Prostate gland (tissue), 2 donors: ENCODE data around the gene DGKI. TPM values are rescaled to one million over a fixed set of nuclear protein-coding genes. Genes with fewer than 3 reads are reported as not detected.

Experiments
- DNase-seq: peaks from one replicate; pipeline ENCODE4 v3.0.0-alpha.2; 2019; ENCODE audit warnings: low spot score
- H3K27ac ChIP-seq, 2 donors: fragments of 200-600 bp; sonication (generic); 2 replicates each; pipeline ENCODE4 v1.5.1; 2017 to 2019
- H3K27me3 ChIP-seq: fragments of 200-600 bp; sonication (generic); replicated peaks from 2 replicates; pipeline ENCODE4 v1.5.1; 2019; ENCODE audit not compliant: insufficient read depth
- H3K36me3 ChIP-seq, 2 donors: fragments of 200-600 bp; sonication (generic); 1 replicate in 1 of 2; 2 replicates in 1 of 2; pipeline versions ENCODE4 v1.5.1 to v1.8.1; 2017 to 2019
- H3K4me1 ChIP-seq: fragments of 200-600 bp; sonication (generic); replicated peaks from 2 replicates; pipeline ENCODE4 v1.5.1; 2019
- H3K4me3 ChIP-seq, 2 donors: fragments of 200-600 bp; sonication (generic); 2 replicates each; pipeline ENCODE4 v1.5.1; 2017 to 2019
- H3K9me3 ChIP-seq: fragments of 200-600 bp; sonication (generic); 2 replicates; pipeline ENCODE4 v1.5.1; 2017
- POLR2A ChIP-seq: fragments of 450-650 bp; IDR thresholded peaks from one replicate; pipeline ENCODE4 v1.6.1; 2016; ENCODE audit warnings: antibody characterized with exemption, mild to moderate bottlenecking
- POLR2AphosphoS5 ChIP-seq: sonication (generic); formaldehyde crosslinking; IDR thresholded peaks from one replicate; pipeline ENCODE4 v1.6.1; 2017; ENCODE audit warnings: antibody characterized with exemption
- WGBS: methylation state at CpG from one replicate; pipeline ENCODE4 v1.1.5; 2018; 5-methylcytosine and 5-hydroxymethylcytosine counted together
- intact Hi-C: fragments of 100-400 bp; cut with DNase I; formaldehyde crosslinking; loops from one replicate; pipeline ENCODE4 v1.14.2; 2022
- total RNA-seq, 2 donors: library from RNA; depleted of rRNA; stranded (reverse); fragments of >200 nt; gene quantifications; one replicate each; pipeline ENCODE4 v1.1.0, GENCODE V29; 2016
- TF ChIP-seq, protein P1 (sequence below), 4 experiments: fragments of 200-600 bp in 2 of 4; fragments of 450-650 bp in 2 of 4; sonication (generic) in 2 of 4; IDR thresholded peaks; 1 replicate in 3 of 4; 2 replicates in 1 of 4; pipeline ENCODE4 v1.5.1; 2016 to 2019; ENCODE audit warnings: antibody characterized with exemption in 4 of 4, mild to moderate bottlenecking in 2 of 4, moderate library complexity in 2 of 4

Gene DGKI
- total RNA-seq, 2 donors from 2014 or later = 0.32 to 1.5 TPM

DNA sequence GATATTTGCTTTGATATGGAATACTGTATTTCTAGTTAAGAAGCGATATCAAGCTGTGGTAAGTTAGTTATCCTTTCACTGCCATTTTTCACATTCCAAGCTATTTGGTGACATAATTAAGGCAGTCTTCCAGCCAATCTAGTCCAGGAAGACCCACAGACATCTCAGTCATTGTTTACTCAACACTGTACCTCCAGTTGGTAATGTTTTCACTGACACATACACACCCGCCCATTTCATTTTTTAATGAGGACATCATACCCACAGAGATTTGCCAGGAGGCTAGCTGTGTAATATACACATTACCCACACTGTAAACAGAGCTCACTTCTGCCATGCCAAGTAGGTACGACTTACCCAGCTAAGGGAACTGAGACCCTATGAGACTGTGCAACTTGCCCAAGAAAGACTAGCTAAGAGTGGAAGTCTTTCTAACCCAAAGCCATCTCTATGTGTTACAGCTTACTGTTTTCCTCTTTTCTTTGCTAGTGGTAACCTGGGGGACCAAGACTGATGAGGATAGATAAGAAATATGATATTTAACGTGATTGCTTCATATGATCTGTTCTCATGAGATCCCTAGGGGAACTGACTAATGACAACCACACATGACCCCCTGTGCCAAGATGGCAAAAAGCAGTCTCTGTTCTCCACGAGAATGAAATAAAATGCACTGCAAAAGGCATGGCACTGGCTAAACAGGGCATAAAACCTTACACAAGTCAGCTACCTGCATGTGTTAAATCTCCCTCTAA lies 179.0 kb downstream of the DGKI start:
- WGBS = 52% methylated on average over 5 of the region's 5 CpGs
- TF ChIP-seq, protein P1, sequence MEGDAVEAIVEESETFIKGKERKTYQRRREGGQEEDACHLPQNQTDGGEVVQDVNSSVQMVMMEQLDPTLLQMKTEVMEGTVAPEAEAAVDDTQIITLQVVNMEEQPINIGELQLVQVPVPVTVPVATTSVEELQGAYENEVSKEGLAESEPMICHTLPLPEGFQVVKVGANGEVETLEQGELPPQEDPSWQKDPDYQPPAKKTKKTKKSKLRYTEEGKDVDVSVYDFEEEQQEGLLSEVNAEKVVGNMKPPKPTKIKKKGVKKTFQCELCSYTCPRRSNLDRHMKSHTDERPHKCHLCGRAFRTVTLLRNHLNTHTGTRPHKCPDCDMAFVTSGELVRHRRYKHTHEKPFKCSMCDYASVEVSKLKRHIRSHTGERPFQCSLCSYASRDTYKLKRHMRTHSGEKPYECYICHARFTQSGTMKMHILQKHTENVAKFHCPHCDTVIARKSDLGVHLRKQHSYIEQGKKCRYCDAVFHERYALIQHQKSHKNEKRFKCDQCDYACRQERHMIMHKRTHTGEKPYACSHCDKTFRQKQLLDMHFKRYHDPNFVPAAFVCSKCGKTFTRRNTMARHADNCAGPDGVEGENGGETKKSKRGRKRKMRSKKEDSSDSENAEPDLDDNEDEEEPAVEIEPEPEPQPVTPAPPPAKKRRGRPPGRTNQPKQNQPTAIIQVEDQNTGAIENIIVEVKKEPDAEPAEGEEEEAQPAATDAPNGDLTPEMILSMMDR (IDR thresholded peaks at IDR 0.05) = no peak
- TF ChIP-seq POLR2AphosphoS5 (no peak), POLR2A (no peak)
- Histone ChIP-seq H3K4me1 (no peaks in the 10 kb centered on the region), H3K36me3 (no peaks in the 10 kb centered on the region), H3K9me3 (no peaks in the 10 kb centered on the region), H3K27me3 (no peaks in the 10 kb centered on the region), H3K27ac (no peak overlapping the region), H3K4me3 (no peak overlapping the region)
- intact Hi-C loops = no loop called here
- no peak for DNase-seq

- WGBS = 50% methylated on average over 4 of the region's 4 CpGs
- Histone ChIP-seq H3K27me3 (no peaks in the 10 kb centered on the region), H3K27ac (no peak overlapping the region), H3K9me3 (no peaks in the 10 kb centered on the region), H3K4me1 (no peaks in the 10 kb centered on the region), H3K36me3 (no peaks in the 10 kb centered on the region), H3K4me3 (no peak overlapping the region)
- no peak for TF ChIP-seq POLR2AphosphoS5
- TF ChIP-seq, protein P1 (IDR thresholded peaks at IDR 0.05) = no peak
- TF ChIP-seq POLR2A = no peak
- intact Hi-C loops = no loop called here
- DNase-seq = no peak
These were observed 181.9 kb downstream of the DGKI start for GRCh38 chr7:137664846-137665245.

GRCh38 chr7:137661634-137662033 lies 185.1 kb downstream of the DGKI start:
- DNase-seq = no peak
- Histone ChIP-seq H3K36me3 (no peaks in the 10 kb centered on the region), H3K4me1 (no peaks in the 10 kb centered on the region), H3K9me3 (no peaks in the 10 kb centered on the region), H3K27ac (no peak overlapping the region), H3K4me3 (no peak overlapping the region), H3K27me3 (no peaks in the 10 kb centered on the region)
- intact Hi-C loops = no loop called here
- 85% methylated on average over 4 of the region's 4 CpGs for WGBS
- TF ChIP-seq, protein P1 (IDR thresholded peaks at IDR 0.05) = no peak
- TF ChIP-seq POLR2A (no peak), POLR2AphosphoS5 (no peak)

DNA sequence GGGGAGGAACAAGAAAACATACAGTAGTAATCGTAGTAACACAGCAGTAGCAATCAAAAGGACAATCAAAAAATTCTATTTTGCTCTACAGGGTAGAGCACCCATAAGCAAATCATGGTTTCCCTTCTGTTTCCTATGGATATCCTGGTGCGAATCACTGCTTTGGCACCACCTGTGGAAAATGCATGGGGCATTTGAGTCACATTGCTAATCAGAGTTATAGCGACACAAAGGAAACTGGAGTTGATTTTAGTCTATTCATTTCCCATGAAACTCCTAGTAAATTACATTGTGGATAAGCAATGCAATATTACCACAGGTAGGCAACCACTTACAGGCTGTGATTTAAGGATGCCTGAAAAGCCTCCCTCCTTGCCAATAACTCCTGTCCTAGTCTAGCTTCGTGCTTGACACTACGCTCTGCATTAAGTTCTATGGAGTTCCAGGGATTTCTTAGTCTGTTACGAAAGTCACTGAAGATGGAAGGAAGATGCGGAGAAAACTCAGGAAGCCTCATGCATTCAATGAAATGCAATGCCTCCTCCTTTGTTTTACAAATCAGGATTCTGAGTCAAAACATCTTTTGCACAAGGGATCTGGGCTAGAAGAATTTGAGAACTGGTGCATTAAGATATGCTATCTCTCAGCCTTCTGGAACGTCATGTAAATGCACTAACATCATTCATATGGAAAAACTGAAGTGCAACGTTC lies 188.4 kb downstream of the DGKI start:
- intact Hi-C loops = loop anchor here (5.0 kb wide), 1 partner anchor 349 kb away; no protein-coding TSS in a partner anchor
- no peaks in the 10 kb centered on the region for H3K27me3 ChIP-seq
- no peaks in the 10 kb centered on the region for H3K36me3 ChIP-seq
- WGBS = 89% methylated on average over 9 of the region's 9 CpGs
- no peak for DNase-seq
- H3K4me3 ChIP-seq = no peak overlapping the region
- TF ChIP-seq, protein P1 (IDR thresholded peaks at IDR 0.05) = no peak
- TF ChIP-seq POLR2A (no peak), POLR2AphosphoS5 (no peak)
- H3K9me3 ChIP-seq = no peaks in the 10 kb centered on the region
- no peak overlapping the region for H3K27ac ChIP-seq
- H3K4me1 ChIP-seq = no peaks in the 10 kb centered on the region
